ENCODE measurements around the gene ARHGAP31. TPM values are rescaled to one million over a fixed set of nuclear protein-coding genes. Genes with fewer than 3 reads are reported as not detected.

The ARHGAP31 gene
- total and polyA plus RNA-seq, 2 of the 8 experiments (the other 6 are each of a cell fraction or from before 2014, with no cell fraction given), result 1.1 to 7.6 TPM

GRCh38 chr3:119375510-119375909, 81.3 kb downstream of the ARHGAP31 start (continued):
- no peak for TF ChIP-seq HDAC2 (IDR thresholded peaks at IDR 0.05; ENCODE audit: borderline replicate concordance in 1 of 2, low read depth in 2 of 2, low read length in 2 of 2)

Measured in H1 (cell line).